Non-pigmented ciliary epithelial cell (primary cell): Measurements from ENCODE around the gene COL6A2.
"Not testable (repeated sequence)": the region's sequence is repeated elsewhere in the genome, so short reads cannot be mapped to it uniquely, and the experiment has no call there.

ENCODE experiments used
- DNase-seq: peaks from one replicate; pipeline ENCODE4 v3.0.0-alpha.2; 2010; ENCODE audit warnings: low read depth

COL6A2 gene

DNA sequence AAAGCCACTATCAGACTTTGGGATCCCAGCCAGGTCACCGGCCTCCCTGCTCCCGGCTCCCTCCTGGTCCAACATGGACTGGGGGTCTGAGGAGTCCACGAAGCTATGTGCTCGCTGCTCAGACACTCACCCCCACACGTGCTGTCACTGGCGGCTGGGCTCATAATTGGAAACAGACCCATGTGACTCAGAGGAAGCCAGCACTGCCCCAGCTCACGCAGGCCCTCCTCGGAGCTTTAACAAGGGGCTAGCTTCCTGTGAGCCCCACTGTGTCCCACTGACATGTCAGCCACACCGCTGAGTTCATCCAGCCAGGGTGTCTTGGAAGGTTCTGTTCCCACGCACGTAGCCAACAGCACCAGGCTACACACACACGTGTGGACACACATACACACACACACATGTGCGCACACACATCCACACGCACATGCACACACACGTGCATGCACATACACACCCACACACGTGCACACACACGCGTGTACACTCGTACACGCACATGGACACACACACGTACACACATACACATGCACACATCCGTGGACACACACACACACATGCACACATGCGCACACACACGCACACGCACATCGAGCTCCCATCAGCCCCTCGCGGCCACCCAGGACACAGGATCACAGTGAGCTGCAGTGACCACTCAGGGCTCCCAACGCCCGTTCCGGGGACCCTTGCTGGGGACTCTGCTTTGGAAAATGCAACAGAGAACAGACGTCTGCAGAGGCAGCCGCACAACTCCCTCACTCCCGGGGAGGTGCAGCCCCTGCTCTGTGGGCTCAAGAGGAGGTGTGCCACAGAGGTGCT lies 18.4 kb upstream of the COL6A2 start:
- no peak for DNase-seq

DNA sequence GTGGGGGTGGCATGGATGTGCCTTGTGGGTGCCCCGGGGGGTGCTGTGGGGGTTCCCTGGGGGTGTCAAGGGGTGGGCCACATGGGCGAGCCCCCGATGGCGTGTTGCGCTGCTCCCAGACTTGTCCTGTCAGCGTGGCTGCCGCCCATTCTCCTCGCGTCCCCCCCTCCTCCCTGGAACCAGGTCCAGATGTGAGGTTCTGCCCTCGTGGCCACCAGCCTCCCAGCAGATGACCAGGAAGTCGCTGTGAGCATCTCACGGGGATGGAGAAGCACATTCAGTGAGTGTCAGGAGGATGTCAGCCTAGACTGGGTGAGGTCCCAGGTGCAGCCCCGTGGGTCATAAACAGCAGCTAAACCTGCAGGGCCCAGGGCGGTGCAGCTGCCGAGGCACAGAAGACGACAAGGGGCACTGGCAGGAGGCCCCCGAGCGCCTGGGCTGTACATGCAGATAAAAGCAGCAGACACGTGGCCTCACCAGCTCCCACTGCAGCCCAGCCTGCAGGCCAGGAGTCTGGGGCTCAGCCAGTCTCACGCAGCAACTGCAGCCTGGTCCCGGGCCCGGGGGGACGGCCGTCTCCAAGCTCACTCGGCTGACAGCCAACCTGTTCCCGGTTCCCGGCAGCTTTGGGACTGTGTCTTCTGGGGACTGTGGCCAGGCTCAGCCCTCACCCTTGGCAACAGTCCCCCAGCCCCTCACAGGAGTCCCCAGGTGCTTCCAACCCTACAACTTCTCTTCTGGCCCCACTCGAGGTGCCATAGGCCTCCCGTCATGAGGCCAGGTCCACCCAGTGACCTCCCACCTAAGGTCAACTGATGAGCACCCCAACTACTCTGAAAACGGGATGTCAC lies 17.5 kb upstream of the COL6A2 start:
- no peak for DNase-seq

DNA sequence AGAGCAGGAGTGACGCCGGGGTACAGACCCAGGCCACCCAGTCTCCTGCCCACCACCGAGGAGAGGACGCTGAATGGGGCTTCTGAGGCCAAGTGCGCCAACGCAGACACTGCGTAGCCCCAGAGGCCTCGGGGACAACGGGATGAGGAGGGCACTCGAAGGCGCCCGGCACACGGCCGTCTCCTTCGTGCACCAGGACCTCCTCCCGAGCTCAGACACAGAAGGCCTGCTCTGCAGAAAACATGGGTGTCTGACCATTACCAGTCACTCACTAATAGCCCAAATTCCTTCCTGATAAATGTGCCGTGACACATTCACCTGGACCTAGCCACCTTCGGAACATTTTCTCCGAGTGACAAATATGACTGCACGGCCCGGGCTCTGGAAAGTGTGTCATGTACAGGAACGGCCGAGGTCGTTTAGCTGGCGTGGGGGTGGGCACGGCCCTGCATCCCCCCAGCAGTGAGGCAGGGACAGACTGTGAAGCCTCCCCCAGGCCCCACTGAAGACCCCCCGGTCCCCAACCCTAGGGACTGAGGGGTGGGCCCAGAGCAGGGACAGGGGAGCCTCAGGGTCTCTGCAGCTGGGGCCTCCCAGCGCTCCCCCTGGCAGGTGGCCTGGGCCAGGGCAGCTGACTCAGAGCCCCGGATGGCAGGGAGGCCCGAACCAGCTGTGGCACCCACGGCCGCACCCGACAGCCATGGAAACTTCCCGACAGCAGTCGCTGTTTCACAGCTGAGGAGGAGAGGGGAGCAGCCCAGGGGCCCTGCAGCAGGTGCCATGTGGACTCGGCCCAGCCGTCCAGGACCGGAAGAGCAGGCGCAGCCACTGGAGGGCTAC lies 16.7 kb upstream of the COL6A2 start:
- no peak for DNase-seq

DNA sequence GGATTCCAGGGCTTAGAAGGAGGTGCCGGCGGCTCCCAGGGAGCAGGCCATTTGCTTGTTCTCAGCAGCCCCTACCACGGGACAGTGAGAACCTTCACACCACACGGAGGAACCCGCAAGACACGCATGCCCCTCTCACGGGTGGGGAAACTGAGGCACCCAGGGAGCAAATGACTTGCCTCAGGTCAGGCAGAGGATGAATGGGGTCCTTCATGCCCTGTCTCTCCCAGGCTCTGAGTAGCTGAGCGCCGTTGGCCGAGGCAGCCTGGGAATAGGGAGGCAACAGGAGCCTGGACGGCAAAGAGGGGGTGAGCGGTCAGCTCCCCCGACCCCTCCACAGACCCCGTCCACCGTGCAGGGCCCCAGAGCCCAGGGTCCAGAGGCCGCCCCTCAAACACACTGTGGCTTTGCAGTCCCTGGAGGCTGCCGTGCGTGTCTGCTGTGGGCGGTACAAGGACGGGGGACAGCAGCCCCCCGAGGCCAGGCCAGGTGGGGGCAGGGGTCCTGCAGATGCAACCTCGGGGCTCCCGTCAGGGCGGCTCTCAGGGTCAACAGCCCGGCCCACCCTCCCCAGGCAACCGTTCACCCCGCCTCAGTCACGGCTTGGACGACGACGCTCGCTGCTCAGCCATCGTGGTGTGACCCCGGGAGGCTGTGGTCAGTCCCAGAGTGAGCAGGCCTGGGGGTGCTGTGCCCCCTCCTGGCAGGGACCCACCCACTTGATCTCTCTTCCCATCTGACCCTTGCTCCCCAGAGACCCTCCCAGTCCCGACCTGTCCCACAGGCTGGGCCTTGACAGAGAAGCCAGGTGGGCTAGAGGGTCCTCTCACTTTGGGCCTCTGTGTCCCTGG lies 15.8 kb upstream of the COL6A2 start:
- no peak for DNase-seq

DNA sequence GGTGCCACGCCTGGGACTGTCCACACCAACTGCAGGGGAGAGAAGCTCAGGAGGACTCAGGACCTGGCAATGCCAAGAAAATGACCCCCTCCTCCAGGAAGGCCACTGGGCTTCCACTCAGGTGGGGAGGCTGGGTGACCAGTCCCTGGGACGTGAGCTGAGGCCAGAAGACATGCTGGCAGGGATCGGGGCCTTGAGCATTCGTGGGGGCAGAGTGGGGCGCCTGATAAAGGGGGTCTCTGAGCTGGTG lies 15.3 kb upstream of the COL6A2 start:
- DNase-seq = no peak

DNA sequence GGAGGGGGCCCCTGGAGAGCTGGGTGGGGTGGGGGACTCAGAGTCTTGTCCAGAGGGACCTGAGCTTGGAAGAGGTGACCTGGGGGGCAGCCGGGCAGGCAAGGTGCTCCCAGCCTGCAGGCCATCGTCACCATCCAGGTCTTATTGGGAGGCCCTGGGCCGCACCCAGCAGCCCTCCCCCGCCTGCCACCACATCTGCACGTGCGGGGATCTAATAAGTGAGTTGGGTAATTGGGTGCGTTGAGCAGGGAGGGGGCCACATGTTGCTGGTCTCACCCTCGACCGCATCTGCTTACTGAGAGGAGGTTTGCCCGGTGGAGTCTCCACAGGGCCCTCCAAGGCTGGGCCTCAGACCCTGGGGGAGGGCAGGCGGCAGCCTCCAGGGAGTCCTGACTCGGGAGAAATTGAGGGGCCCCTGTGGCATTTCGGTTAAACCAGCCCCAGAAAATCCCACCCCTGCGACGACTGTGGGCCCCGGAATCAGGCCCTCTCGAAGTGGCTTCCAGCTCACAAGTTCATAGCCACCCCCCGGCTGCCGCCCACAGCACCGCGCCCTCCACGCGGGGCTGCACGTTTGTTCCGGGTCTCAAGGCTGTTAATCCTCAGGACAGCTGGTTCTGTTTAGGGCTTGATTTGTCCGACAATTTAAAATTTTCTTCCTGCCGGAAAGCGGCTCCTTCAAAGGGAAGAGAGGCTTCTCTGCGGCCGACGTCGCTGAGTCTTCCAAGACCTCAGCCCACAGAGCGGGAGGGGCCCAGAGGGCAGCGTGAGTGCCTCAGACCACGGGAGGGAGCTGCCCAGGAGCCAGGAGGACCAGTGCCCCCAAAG lies 14.7 kb upstream of the COL6A2 start:
- DNase-seq = no peak

DNA sequence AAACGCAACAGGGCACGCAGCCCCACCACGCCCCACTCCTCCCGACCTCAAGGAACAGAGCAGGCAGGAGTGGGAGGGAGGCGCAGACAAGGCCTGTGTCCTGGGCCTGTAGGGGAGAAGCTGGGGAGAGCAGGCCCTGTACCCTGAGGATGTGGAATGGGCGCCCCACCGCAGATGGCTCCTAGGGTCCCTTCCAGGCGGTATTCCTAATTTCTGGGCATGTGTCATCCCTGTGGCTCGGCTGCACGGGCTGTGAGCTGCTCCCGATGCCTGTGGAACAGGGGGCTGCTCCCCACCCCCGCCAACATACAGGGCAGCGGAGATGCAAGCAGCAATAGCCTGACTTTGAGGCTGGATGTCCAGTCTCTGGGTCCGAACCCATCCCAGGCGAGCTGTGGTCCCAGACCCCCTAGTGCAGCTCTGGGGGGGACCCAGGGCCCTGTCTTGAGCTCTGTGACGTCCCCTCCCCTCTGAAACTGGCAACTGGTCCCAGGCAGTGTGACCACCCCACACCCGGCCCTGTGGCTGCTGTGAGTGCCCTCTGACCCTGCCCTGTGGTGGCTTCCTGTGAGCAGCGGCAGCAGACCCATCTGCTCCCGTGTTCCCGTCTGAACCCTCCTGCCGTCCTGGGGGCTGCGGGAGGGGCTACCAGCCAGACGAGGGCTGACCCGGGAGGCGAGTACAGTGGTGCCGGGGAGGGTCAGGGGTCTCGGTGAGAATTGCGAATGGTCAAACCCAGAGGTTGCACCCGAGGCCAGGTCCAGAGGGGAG lies 13.9 kb upstream of the COL6A2 start:
- no peak for DNase-seq

DNA sequence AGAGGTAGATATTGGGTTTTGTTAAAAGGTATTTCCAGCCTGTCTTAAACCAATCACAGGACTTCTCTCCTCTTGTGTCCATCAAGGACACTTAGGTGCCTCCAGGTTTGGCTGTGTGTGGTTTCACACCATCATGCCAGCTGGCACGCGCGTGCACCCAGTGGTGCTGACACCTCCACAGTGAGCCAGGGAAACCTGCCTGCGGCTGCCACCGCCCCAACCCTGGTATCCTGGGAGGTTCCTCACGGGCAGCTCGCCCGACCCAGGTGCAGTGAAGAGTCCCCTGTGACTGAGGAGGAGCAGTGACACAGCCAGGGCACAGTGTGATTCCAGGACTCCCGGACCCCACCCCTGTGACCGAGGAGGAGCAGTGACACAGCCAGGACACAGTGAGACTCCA lies 13.2 kb upstream of the COL6A2 start:
- no peak for DNase-seq

DNA sequence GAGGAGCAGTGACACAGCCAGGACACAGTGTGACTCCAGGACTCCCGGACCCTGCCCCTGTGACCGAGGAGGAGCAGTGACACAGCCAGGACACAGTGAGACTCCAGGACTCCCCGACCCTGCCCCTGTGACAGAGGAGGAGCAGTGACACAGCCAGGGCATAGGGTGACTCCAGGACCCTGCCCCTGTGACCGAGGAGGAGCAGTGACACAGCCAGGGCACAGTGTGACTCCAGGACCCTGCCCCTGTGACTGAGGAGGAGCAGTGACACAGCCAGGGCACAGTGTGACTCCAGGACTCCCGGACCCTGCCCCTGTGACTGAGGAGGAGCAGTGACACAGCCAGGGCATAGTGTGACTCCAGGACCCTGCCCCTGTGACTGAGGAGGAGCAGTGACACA lies 12.7 kb upstream of the COL6A2 start:
- not testable (repeated sequence) for DNase-seq

DNA sequence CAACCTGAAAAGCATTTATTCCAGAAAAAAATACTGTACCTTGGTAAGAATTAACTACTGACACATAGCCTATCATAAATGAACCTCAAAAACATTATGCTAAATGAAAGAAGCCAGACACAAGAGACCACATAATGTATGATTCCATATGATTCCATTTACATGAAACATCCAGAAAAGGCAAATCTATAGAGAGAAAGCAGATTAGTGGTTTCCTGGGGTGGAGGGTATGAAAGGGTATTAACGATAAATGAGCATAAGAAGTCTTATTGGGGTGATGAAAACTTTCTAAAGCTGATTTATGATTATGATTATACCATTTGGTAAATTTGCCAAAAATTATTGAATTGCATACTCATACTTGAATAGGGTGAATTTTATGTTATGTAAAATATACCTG lies 10.3 kb upstream of the COL6A2 start:
- no peak for DNase-seq

DNA sequence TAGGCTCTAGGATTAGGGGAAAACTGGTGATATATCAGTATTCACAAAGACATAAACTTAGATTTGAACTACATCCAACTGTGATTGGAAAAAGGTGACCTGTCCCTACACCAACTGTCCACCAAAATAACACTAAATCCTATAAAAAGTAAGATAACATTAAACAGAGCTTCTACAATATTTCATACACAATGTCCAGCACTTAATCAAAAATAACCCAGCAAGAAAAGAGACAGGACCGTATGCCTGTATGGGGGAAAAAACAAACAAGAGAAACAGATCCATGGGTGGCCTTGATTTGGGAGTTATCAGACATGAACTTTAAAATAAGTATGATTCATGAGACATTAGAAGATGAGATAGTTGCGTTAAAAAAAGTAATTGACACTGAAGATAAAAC lies 9.7 kb upstream of the COL6A2 start:
- no peak for DNase-seq

DNA sequence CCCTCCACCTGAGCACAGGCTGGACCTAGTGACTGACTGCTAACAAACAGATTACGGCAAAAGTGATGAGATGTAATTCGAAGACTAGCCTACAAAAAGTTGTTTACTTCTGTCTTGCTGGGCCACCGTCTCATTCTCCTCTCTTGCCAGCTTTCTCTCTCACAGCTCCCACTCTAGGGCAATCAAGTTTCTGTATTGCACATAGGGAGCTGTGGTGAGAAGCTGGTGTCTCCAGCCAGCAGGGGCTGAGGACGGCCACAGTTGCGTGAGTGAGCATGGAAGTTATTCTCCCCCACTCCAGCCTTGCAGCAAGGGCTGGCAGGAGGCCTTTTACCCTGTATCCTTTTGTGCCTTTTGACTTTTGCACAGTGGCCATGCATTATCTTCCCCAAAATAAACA lies 8.6 kb upstream of the COL6A2 start:
- DNase-seq = no peak

DNA sequence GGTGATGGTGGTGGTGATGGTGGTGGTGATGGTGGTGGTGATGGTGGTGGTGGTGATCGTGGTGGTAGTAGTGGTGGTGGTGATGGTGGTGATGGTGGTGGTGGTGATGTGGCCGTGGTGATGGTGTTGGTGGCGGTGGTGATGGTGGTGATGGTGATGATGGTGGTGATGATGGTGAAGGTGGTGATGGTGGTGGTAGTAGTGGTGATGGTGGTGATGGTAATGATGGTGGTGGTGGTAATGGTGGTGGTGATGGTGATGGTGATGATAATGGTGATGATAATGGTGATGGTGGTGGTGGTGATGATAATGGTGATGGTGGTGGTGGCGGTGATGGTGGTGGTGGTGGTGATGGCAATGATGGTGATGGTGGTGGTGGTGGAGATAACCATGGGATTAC lies 6.8 kb upstream of the COL6A2 start:
- DNase-seq = no peak

DNA sequence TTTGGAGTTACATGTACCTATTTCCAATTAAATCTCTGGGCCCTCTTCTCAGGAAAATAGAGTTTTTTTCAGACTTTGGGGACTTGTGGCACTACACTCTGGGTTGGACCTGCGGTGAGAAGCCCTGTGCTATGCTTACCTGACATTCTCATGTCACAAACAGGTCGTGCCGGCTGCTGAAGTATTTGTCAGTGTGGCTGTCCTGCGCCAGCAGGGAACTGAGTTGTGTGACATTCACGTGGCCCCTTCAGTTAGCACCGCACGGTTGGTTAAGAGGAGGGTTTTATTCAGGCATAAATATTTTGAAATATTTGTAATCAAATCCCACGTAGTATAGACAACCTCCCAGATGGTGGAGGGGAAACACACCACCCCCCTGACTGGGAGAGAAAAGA lies 6.3 kb upstream of the COL6A2 start:
- no peak for DNase-seq

DNA sequence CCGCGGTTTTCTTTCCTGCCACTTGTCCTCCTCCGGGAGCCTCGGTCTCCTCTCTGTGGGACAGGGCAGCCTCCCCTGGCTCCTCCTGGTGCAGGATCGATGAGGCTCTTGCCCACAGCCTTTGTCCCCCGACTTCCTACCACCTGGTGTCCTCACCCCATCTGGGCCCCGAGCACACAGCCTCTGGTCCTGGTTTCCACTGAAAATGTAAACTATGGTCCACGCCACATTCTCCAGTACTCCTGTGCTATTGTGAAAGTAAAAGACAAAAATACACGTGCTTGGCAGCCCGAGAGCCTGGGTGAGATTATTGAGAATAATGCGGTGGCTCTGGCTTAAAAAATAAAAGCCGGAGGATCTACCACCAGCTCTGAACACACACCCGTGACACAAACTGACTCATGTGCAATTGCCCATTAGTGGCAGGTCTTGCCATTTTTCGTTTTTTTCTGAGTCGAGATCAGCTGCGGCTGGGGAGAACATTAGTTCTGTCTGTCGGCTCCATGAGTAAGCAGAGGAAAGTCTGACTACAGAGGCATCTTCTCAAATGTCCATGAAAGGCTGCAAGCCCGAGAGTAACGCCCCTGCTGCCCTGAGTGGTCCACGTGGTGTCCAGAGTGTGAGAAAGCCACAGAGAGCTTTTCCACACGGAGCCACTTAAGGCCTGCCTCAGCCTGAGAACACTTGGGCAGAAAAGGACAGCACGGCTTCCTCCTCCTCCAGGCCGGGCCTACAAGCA lies 5.7 kb upstream of the COL6A2 start:
- DNase-seq = peak; percentile 77

DNA sequence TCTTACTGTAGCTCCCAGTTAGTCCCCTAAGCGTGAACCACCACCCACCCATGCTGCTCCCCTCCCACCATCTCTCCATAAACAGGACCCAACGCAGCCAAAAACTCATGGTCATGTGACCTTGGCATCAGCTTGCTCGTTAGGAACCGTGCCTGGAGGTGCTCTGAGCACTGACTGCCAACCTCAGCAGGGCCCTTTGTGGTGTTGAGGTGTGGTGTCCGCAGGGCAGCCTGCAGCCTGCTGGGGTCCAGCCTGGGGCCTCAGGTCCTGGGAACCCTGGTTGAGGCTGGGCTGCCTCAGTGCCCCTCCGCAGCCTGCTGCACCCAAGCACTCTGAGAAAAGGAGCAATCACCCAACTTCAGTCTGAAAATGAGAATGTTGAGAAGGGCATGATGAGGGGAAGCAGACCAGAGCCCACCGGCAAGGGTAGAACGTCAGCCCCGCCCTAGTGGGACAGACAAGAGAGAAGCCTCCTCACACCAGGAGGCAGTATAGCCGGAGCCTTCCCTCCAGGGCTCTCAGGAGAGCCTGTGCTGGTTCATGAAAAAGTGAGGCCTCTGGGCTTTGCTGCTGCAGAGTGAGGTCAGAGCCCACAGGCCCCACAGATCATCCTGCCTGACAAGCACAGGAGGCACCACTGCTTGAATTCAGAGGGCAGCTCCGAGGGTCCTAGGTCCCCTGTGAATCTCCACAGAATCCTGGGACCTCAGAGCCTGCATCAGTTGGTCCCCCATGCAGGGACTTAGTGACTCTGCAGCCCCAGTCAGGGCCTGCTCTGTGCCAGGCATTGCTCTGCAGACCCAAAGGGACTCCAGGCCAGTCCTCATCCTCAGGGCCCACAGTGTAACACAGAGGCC lies 4.9 kb upstream of the COL6A2 start:
- no peak for DNase-seq

DNA sequence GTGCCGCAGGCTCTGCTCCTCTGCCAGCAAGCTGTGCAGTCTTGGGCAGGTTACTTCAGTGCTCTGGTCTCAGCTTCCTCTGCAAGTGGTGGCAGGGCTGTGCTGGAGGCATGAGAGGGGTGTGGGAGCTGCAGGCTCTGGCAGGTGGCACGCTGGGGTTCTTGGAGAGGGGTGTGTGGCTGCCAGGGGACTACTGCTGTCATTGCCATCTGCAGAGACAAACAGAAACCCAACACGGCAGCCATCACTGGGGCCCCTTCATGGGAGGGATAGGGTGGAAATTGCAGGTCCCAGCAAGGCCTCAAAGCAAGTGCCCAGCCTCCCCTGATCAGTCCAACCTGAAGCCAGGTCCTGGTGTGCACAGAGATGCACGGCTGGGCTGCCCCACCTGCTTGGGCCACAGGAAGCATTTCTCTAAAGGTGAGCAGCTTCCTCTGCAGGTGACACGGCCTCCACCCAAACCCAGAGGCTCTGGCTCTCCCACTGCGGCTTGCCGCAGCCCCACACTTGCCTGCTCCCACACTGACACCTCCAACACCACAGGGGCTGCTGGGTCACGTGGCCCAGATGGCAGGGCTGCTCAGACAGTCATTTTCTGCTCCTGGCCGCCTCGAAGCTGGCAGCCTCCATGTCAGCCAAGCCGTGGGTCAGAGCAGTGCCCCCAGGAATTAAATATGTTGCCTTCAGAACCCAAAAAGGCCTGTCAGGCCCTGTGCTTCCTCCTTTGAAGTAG lies 4.1 kb upstream of the COL6A2 start:
- no peak for DNase-seq
